Esophagus muscularis mucosa (tissue), 4 donors: Measurements from ENCODE around the gene TENM3.

Experiments used
- EP300 ChIP-seq: sonication (generic); formaldehyde crosslinking; IDR thresholded peaks from one replicate; pipeline ENCODE4 v1.6.1; 2017; ENCODE audit warnings: antibody characterized with exemption
- POLR2AphosphoS5 ChIP-seq, 2 donors: sonication (generic); formaldehyde crosslinking; IDR thresholded peaks; one replicate each; pipeline ENCODE4 v1.6.1; 2017; ENCODE audit warnings: antibody characterized with exemption in 2 of 2
- TF ChIP-seq, protein P1 (sequence below), 3 experiments: fragments of 200-600 bp in 2 of 3; fragments of 450-650 bp in 1 of 3; sonication (generic) in 2 of 3; IDR thresholded peaks; one replicate each; pipeline ENCODE4 v1.5.1; 2017 to 2019; ENCODE audit warnings: antibody characterized with exemption in 3 of 3, mild to moderate bottlenecking in 2 of 3, moderate library complexity in 1 of 3

DNA sequence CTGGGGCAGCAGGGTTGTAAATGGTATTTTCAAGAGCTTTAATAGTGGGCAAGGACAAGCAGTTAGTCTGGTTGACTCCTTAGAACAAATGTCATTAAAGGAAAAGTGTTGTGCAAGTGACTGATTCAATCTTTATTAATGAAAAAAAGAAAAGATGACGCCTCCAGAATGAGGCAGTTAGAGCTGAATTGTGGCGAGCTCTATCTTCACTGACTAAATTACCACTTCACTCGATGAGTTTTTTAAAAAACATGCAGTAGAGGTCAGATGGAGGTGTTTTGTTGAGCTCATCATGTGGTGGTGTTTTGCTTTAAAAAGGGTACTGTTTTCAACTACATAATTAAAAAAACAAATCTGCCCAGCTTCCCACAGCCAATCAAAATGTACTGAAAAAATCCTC is 28.1 kb upstream of the TENM3 start:
- no peak for TF ChIP-seq EP300
- TF ChIP-seq, protein P1, sequence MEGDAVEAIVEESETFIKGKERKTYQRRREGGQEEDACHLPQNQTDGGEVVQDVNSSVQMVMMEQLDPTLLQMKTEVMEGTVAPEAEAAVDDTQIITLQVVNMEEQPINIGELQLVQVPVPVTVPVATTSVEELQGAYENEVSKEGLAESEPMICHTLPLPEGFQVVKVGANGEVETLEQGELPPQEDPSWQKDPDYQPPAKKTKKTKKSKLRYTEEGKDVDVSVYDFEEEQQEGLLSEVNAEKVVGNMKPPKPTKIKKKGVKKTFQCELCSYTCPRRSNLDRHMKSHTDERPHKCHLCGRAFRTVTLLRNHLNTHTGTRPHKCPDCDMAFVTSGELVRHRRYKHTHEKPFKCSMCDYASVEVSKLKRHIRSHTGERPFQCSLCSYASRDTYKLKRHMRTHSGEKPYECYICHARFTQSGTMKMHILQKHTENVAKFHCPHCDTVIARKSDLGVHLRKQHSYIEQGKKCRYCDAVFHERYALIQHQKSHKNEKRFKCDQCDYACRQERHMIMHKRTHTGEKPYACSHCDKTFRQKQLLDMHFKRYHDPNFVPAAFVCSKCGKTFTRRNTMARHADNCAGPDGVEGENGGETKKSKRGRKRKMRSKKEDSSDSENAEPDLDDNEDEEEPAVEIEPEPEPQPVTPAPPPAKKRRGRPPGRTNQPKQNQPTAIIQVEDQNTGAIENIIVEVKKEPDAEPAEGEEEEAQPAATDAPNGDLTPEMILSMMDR (IDR thresholded peaks at IDR 0.05): no peak
- no peak for TF ChIP-seq POLR2AphosphoS5 (IDR thresholded peaks at IDR 0.05)
